HepG2 (cell line): ENCODE data around the gene TGFA. TPM values are rescaled to one million over a fixed set of nuclear protein-coding genes. Genes with fewer than 3 reads are reported as not detected.

Experiments
- ATAC-seq: fragments of 200-7000 bp; cut with Tn5 transposase; 3 replicates; pipeline ENCODE4 v1.9.1; 2020; ENCODE audit warnings: mild to moderate bottlenecking, moderate library complexity
- BruUV-seq: library from RNA; stranded (reverse); fragments of 400-500 nt; replicated peaks from 2 replicates; lab custom pipeline; 2021; lab: Mats Ljungman, UMichigan
- CTCF ChIA-PET: fragments of 300-600 bp; formaldehyde crosslinking; extraction: SDS; loops from one replicate; lab custom pipeline; 2021; ENCODE audit warnings: low total read pairs, inconsistent platforms, low intra/inter-chr PET ratio; lab: Yijun Ruan, JAX
- POLR2A ChIA-PET: fragments of 350-600 bp; sonication (Branson Sonifier 250); formaldehyde crosslinking; loops from one replicate; lab custom pipeline; 2020; ENCODE audit warnings: antibody characterized with exemption, inconsistent platforms; lab: Yijun Ruan, JAX
- DNase-seq: peaks from one replicate; pipeline ENCODE4 v3.0.0-alpha.2; 2015; ENCODE audit warnings: low spot score
- FAIRE-seq: peaks from 3 replicates; lab custom pipeline; 2011; peaks lifted over from hg19 to GRCh38; lab: Jason Lieb, UNC
- H2AFZ ChIP-seq: one replicate; pipeline ENCODE4 v1.6.1; 2011; ENCODE audit warnings: low read length, inconsistent platforms
- H3K27ac ChIP-seq: fragments of 300-600 bp; 3 replicates; pipeline ENCODE4 v1.8.0; 2011; ENCODE audit warnings: mixed run types, mild to moderate bottlenecking, mixed read lengths, low read length, inconsistent platforms; ENCODE audit not compliant: insufficient read depth; ENCODE audit errors: extremely low read length
- H3K27me3 ChIP-seq, 2 experiments: fragments of 200-600 bp in 1 of 2; 2 replicates in 1 of 2; 3 replicates in 1 of 2; pipeline versions ENCODE4 v1.6.0 to v1.8.0; 2011; ENCODE audit warnings: low read length in 2 of 2, mild to moderate bottlenecking in 2 of 2, moderate library complexity in 2 of 2, inconsistent platforms in 1 of 2; ENCODE audit not compliant: insufficient read depth in 2 of 2, control insufficient read depth in 1 of 2
- H3K36me3 ChIP-seq, 2 experiments: fragments of 200-600 bp in 1 of 2; replicated peaks in 1 of 2; 2 replicates in 1 of 2; 3 replicates in 1 of 2; pipeline versions ENCODE4 v1.5.1 to v1.8.0; 2011; ENCODE audit warnings: low read length in 2 of 2, inconsistent platforms in 1 of 2; ENCODE audit not compliant: insufficient read depth in 2 of 2, control insufficient read depth in 1 of 2
- H3K4me1 ChIP-seq: 2 replicates; pipeline ENCODE4 v1.5.1; 2012; ENCODE audit warnings: low read length, inconsistent platforms; ENCODE audit not compliant: insufficient read depth
- H3K4me2 ChIP-seq: 2 replicates; pipeline ENCODE4 v1.6.0; 2011; ENCODE audit warnings: low read depth, low read length, inconsistent platforms
- H3K4me3 ChIP-seq, 3 experiments: fragments of 200-600 bp in 1 of 3; sonication (generic), shearing (Covaris generic) in 1 of 3; replicated peaks in 1 of 3; 2 replicates each; pipeline ENCODE4 v1.5.1; 2011 to 2016; ENCODE audit warnings: low read length in 3 of 3, inconsistent platforms in 2 of 3, low read depth in 2 of 3, mild to moderate bottlenecking in 2 of 3, control low read depth in 1 of 3, mixed read lengths in 1 of 3; ENCODE audit not compliant: insufficient read depth in 1 of 3
- H3K79me2 ChIP-seq: one replicate; pipeline ENCODE4 v1.6.1; 2011; ENCODE audit warnings: low read length, inconsistent platforms; ENCODE audit not compliant: insufficient read depth
- H3K9ac ChIP-seq: 2 replicates; pipeline ENCODE4 v1.6.0; 2011; ENCODE audit warnings: mild to moderate bottlenecking, low read depth, low read length, inconsistent platforms; ENCODE audit not compliant: insufficient read depth
- H3K9me3 ChIP-seq: 2 replicates; pipeline ENCODE4 v1.5.1; 2012; ENCODE audit warnings: mild to moderate bottlenecking, low read length
- H4K20me1 ChIP-seq: 2 replicates; pipeline ENCODE4 v1.6.0; 2011; ENCODE audit warnings: inconsistent platforms, mild to moderate bottlenecking, low read length, moderate library complexity; ENCODE audit not compliant: insufficient read depth
- CREM ChIP-seq, 2 experiments: sonication (generic) in 1 of 2; formaldehyde crosslinking in 1 of 2; IDR thresholded peaks; 2 replicates each; pipeline versions ENCODE4 v1.4.0 to v1.6.1; 2016 to 2020; ENCODE audit warnings: antibody characterized with exemption in 1 of 2, mild to moderate bottlenecking in 1 of 2, missing genetic modification reagents in 1 of 2
- MAFG ChIP-seq: sonication (generic); formaldehyde crosslinking; IDR thresholded peaks from 2 replicates; pipeline ENCODE4 v1.5.1; 2020; ENCODE audit warnings: mild to moderate bottlenecking, missing genetic modification reagents
- NBN ChIP-seq: fragments of 450-650 bp; conservative IDR thresholded peaks from 2 replicates; pipeline ENCODE4 v1.6.1; 2017
- RBAK ChIP-seq: sonication (generic); formaldehyde crosslinking; IDR thresholded peaks from 2 replicates; pipeline ENCODE4 v1.5.1; 2020; ENCODE audit warnings: mild to moderate bottlenecking, missing genetic modification reagents
- SMARCC2 ChIP-seq: fragments of 450-650 bp; IDR thresholded peaks from 2 replicates; pipeline ENCODE4 v1.6.1; 2017; ENCODE audit warnings: antibody characterized with exemption, mild to moderate bottlenecking
- SNAI1 ChIP-seq: sonication (generic); formaldehyde crosslinking; IDR thresholded peaks from 2 replicates; pipeline ENCODE4 v1.5.0; 2020; ENCODE audit warnings: mild to moderate bottlenecking, missing genetic modification reagents, borderline replicate concordance
- TRIM24 ChIP-seq: sonication (generic); formaldehyde crosslinking; IDR thresholded peaks from 2 replicates; pipeline ENCODE4 v1.8.0; 2022; ENCODE audit warnings: mild to moderate bottlenecking, missing genetic modification reagents
- ZNF263 ChIP-seq: sonication (generic); formaldehyde crosslinking; IDR thresholded peaks from 2 replicates; pipeline ENCODE4 v1.4.0; 2020; ENCODE audit warnings: missing genetic modification reagents
- WGBS: methylation state at CpG from one replicate; pipeline ENCODE4 v1.1.6; 2017; ENCODE audit warnings: low lambda C conversion rate; 5-methylcytosine and 5-hydroxymethylcytosine counted together
- in situ Hi-C: cut with HindIII; loops from 2 replicates; pipeline ENCODE4 v1.10.0; 2017; ENCODE audit warnings: low pct_unique_long_range_greater_than_20kb; ENCODE audit not compliant: extremely low pct_ligation_motif_present
- intact Hi-C: fragments of 100-400 bp; cut with micrococcal nuclease; formaldehyde crosslinking; loops from one replicate; pipeline ENCODE4 v1.10.0; 2022; ENCODE audit not compliant: unreplicated experiment
- polyA plus RNA-seq, 8 experiments: library from polyadenylated mRNA; depleted of rRNA in 3 of 8; stranded (reverse) in 7 of 8; unstranded in 1 of 8; fragments of >200 nt; fragmentation: Illumina TruSeq in 4 of 8; extraction: Trizol in 4 of 8; gene quantifications; 2 replicates each; pipeline versions ENCODE4 v1.2.1 to v1.2.3, GENCODE V29; 2011 to 2016; ENCODE audit warnings: low read depth in 4 of 8, missing spikeins in 1 of 8, mixed read lengths in 1 of 8; ENCODE audit not compliant: insufficient read depth in 1 of 8
- total RNA-seq, 5 experiments: library from RNA; depleted of rRNA; stranded (reverse); fragments of >200 nt; fragmentation: Illumina TruSeq; extraction: Trizol; gene quantifications; 2 replicates each; pipeline ENCODE4 v1.2.3, GENCODE V29; 2016; ENCODE audit warnings: low read depth in 1 of 5
- TF ChIP-seq, protein P1 (sequence below): sonication (generic); formaldehyde crosslinking; IDR thresholded peaks from 2 replicates; pipeline ENCODE4 v1.4.0; 2020; ENCODE audit warnings: missing genetic modification reagents; ENCODE audit errors: not compliant biosample characterization
- TF ChIP-seq, protein P2 (sequence below): sonication (generic); formaldehyde crosslinking; IDR thresholded peaks from 2 replicates; pipeline ENCODE4 v1.4.0; 2020; ENCODE audit warnings: missing genetic modification reagents
- TF ChIP-seq, protein P3 (sequence below): sonication (generic); formaldehyde crosslinking; IDR thresholded peaks from 2 replicates; pipeline ENCODE4 v1.9.0; 2022; ENCODE audit warnings: missing genetic modification reagents, mild to moderate bottlenecking, borderline replicate concordance
- TF ChIP-seq, protein P4 (sequence below), 2 experiments: sonication (generic) in 1 of 2; formaldehyde crosslinking in 1 of 2; IDR thresholded peaks; 2 replicates each; pipeline versions ENCODE4 v1.6.1 to v1.9.0; 2014 to 2022; ENCODE audit warnings: antibody characterized with exemption in 1 of 2, borderline replicate concordance in 1 of 2, inconsistent platforms in 1 of 2, low read depth in 1 of 2, missing genetic modification reagents in 1 of 2

The TGFA gene
- total and polyA plus RNA-seq, 2 of the 13 experiments (the other 11 are each of a cell fraction or from before 2014, with no cell fraction given), result 7.8 to 15.3 TPM

DNA sequence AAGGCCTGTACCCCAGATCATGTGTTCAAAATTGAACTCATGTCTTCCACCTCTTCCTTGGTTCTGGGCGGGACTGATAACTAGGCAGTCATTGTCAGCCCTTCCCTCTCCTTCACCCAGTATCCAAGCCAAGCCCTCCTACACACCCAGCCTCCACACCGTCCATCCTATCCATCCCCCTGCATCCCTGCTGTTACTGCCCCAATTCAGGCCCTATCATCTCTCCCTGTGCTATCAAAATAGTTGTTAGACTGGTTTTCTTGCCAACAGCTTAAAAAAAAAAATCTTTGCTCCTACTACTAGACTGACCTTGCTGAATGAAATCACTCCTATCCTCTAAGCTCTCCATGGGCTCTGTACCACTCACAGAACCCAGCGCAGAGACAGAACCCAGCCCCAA is 32.8 kb downstream of the TGFA start:
- CTCF ChIA-PET, result no interaction called here
- H3K79me2 ChIP-seq, result peaks cover 6% of the 10 kb centered on the region
- TF ChIP-seq, protein P1, sequence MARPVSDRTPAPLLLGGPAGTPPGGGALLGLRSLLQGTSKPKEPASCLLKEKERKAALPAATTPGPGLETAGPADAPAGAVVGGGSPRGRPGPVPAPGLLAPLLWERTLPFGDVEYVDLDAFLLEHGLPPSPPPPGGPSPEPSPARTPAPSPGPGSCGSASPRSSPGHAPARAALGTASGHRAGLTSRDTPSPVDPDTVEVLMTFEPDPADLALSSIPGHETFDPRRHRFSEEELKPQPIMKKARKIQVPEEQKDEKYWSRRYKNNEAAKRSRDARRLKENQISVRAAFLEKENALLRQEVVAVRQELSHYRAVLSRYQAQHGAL, result no peak
- TF ChIP-seq, protein P2, sequence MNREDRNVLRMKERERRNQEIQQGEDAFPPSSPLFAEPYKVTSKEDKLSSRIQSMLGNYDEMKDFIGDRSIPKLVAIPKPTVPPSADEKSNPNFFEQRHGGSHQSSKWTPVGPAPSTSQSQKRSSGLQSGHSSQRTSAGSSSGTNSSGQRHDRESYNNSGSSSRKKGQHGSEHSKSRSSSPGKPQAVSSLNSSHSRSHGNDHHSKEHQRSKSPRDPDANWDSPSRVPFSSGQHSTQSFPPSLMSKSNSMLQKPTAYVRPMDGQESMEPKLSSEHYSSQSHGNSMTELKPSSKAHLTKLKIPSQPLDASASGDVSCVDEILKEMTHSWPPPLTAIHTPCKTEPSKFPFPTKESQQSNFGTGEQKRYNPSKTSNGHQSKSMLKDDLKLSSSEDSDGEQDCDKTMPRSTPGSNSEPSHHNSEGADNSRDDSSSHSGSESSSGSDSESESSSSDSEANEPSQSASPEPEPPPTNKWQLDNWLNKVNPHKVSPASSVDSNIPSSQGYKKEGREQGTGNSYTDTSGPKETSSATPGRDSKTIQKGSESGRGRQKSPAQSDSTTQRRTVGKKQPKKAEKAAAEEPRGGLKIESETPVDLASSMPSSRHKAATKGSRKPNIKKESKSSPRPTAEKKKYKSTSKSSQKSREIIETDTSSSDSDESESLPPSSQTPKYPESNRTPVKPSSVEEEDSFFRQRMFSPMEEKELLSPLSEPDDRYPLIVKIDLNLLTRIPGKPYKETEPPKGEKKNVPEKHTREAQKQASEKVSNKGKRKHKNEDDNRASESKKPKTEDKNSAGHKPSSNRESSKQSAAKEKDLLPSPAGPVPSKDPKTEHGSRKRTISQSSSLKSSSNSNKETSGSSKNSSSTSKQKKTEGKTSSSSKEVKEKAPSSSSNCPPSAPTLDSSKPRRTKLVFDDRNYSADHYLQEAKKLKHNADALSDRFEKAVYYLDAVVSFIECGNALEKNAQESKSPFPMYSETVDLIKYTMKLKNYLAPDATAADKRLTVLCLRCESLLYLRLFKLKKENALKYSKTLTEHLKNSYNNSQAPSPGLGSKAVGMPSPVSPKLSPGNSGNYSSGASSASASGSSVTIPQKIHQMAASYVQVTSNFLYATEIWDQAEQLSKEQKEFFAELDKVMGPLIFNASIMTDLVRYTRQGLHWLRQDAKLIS (CRISPR knock-in tag), result no peak
- TF ChIP-seq SNAI1 (CRISPR knock-in tag) (no peak), MAFG (no peak), SMARCC2 (no peak), RBAK (CRISPR knock-in tag) (no peak), CREM (IDR thresholded peaks at IDR 0.05) (no peak), CREM (CRISPR knock-in tag; IDR thresholded peaks at IDR 0.05) (no peak), NBN (no peak), ZNF263 (no peak), TRIM24 (no peak)
- TF ChIP-seq, protein P3, sequence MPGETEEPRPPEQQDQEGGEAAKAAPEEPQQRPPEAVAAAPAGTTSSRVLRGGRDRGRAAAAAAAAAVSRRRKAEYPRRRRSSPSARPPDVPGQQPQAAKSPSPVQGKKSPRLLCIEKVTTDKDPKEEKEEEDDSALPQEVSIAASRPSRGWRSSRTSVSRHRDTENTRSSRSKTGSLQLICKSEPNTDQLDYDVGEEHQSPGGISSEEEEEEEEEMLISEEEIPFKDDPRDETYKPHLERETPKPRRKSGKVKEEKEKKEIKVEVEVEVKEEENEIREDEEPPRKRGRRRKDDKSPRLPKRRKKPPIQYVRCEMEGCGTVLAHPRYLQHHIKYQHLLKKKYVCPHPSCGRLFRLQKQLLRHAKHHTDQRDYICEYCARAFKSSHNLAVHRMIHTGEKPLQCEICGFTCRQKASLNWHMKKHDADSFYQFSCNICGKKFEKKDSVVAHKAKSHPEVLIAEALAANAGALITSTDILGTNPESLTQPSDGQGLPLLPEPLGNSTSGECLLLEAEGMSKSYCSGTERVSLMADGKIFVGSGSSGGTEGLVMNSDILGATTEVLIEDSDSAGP, result no peak
- TF ChIP-seq, protein P4, sequence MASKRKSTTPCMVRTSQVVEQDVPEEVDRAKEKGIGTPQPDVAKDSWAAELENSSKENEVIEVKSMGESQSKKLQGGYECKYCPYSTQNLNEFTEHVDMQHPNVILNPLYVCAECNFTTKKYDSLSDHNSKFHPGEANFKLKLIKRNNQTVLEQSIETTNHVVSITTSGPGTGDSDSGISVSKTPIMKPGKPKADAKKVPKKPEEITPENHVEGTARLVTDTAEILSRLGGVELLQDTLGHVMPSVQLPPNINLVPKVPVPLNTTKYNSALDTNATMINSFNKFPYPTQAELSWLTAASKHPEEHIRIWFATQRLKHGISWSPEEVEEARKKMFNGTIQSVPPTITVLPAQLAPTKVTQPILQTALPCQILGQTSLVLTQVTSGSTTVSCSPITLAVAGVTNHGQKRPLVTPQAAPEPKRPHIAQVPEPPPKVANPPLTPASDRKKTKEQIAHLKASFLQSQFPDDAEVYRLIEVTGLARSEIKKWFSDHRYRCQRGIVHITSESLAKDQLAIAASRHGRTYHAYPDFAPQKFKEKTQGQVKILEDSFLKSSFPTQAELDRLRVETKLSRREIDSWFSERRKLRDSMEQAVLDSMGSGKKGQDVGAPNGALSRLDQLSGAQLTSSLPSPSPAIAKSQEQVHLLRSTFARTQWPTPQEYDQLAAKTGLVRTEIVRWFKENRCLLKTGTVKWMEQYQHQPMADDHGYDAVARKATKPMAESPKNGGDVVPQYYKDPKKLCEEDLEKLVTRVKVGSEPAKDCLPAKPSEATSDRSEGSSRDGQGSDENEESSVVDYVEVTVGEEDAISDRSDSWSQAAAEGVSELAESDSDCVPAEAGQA (IDR thresholded peaks at IDR 0.05; ENCODE audit: low read depth), result no peak
- TF ChIP-seq, protein P4 (CRISPR knock-in tag; IDR thresholded peaks at IDR 0.05; ENCODE audit: borderline replicate concordance), result no peak

More for the DNA sequence above, 32.8 kb downstream of the TGFA start:
- Histone ChIP-seq H3K9ac (no peak overlapping the region), H3K4me1 (peaks cover 60% of the 10 kb centered on the region), H3K27ac (no peak overlapping the region), H2AFZ (no peak overlapping the region), H3K9me3 (no peaks in the 10 kb centered on the region), H4K20me1 (no peaks in the 10 kb centered on the region; the same call in 1 of the 2 replicates), H3K4me2 (no peak overlapping the region), H3K4me3 (no peak overlapping the region), H3K27me3 (no peaks in the 10 kb centered on the region), H3K36me3 (no peaks in the 10 kb centered on the region; a peak in 1 of 5 replicates)
- POLR2A ChIA-PET, result no interaction called here
- no peak for FAIRE-seq
- in situ Hi-C loops, result no loop called here
- ATAC-seq, result no peak
- whole genome bisulfite sequencing, result 71% methylated on average over 3 of the region's 3 CpGs
- BruUV-seq, result no TSS peak
- DNase-seq, result no peak
- intact Hi-C loops, result no loop called here
